ENCODE data around the gene SARDH. TPM values are rescaled to one million over a fixed set of nuclear protein-coding genes. Genes with fewer than 3 reads are reported as not detected.

Gene SARDH
- total RNA-seq, 1 donor from 2014 or later, result 5.1 TPM

DNA sequence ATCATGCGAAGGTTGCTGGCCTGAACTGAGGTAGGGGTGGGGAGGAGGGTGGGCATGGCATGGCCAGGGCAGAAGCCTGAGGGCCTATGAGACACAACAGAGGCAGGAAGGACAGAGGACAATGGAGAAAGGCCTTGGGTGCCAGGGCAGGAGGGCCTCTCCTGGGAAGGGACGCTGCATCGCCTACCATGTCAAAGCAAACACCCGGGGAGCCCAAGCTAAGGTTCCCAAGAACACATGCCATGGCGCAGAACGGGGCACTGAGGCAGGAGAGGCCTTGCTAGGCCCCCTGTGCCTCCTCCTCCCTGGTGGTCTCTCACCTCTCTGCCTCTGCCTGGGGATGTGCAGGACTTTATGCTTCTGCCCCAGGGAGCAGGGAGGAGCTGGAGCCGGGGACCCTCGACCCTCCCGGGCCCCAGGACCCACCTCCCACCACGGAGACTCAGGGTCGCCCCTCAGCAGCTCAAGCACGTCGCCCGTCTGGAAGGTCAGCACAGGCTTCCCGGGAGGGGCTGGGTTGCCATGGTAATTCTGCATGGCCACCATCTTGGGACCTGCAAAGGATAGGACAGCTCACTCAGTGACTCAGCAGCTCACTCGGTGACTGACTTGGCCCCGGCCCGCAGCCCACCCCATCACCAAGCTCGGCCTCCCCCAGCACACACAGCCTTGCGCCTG, 40.3 kb upstream of the SARDH start:
- TF ChIP-seq, protein P1, sequence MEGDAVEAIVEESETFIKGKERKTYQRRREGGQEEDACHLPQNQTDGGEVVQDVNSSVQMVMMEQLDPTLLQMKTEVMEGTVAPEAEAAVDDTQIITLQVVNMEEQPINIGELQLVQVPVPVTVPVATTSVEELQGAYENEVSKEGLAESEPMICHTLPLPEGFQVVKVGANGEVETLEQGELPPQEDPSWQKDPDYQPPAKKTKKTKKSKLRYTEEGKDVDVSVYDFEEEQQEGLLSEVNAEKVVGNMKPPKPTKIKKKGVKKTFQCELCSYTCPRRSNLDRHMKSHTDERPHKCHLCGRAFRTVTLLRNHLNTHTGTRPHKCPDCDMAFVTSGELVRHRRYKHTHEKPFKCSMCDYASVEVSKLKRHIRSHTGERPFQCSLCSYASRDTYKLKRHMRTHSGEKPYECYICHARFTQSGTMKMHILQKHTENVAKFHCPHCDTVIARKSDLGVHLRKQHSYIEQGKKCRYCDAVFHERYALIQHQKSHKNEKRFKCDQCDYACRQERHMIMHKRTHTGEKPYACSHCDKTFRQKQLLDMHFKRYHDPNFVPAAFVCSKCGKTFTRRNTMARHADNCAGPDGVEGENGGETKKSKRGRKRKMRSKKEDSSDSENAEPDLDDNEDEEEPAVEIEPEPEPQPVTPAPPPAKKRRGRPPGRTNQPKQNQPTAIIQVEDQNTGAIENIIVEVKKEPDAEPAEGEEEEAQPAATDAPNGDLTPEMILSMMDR (IDR thresholded peaks at IDR 0.05; ENCODE audit: unreplicated experiment), result no peak
- no peak overlapping the region for H3K27ac Mint-ChIP-seq
- DNase-seq (ENCODE audit: low spot score, unreplicated experiment), result no peak
- no peaks in the 10 kb centered on the region for H3K27me3 Mint-ChIP-seq
- peaks cover 8% of the 10 kb centered on the region for H3K36me3 Mint-ChIP-seq (ENCODE audit: insufficient read depth)
- no peaks in the 10 kb centered on the region for H3K9me3 Mint-ChIP-seq (ENCODE audit: low read depth)
- no peak overlapping the region for H3K4me3 Mint-ChIP-seq (ENCODE audit: low read depth)
- peaks cover 8% of the 10 kb centered on the region for H3K4me1 Mint-ChIP-seq (ENCODE audit: low read depth)

DNA sequence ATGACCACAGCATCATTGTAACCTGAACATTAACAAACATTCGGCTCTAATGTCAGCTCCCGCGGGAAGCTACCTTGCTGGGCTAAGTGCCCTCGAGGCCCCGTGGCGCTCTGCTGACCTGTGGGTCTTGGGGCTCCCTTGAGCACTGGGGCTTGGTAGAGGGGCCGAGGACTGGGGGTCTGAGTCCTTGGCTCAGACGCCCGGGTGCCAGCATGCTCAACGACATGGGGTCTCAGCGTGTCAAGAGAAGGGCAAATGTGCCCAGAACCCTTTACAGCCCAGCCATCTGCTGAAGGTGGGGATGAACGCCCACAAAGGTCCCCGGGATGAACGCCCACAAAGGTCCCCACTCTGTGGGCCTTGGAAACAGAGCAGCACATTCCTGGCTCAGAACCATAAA, 39.7 kb upstream of the SARDH start:
- Mint-ChIP-seq H3K27me3 (no peaks in the 10 kb centered on the region), H3K36me3 (ENCODE audit: insufficient read depth) (peaks cover 8% of the 10 kb centered on the region), H3K27ac (no peak overlapping the region), H3K4me1 (ENCODE audit: low read depth) (peaks cover 6% of the 10 kb centered on the region), H3K4me3 (ENCODE audit: low read depth) (no peak overlapping the region), H3K9me3 (ENCODE audit: low read depth) (no peaks in the 10 kb centered on the region)
- DNase-seq (ENCODE audit: low spot score, unreplicated experiment), result no peak
- TF ChIP-seq, protein P1 (IDR thresholded peaks at IDR 0.05; ENCODE audit: unreplicated experiment), result no peak

DNA sequence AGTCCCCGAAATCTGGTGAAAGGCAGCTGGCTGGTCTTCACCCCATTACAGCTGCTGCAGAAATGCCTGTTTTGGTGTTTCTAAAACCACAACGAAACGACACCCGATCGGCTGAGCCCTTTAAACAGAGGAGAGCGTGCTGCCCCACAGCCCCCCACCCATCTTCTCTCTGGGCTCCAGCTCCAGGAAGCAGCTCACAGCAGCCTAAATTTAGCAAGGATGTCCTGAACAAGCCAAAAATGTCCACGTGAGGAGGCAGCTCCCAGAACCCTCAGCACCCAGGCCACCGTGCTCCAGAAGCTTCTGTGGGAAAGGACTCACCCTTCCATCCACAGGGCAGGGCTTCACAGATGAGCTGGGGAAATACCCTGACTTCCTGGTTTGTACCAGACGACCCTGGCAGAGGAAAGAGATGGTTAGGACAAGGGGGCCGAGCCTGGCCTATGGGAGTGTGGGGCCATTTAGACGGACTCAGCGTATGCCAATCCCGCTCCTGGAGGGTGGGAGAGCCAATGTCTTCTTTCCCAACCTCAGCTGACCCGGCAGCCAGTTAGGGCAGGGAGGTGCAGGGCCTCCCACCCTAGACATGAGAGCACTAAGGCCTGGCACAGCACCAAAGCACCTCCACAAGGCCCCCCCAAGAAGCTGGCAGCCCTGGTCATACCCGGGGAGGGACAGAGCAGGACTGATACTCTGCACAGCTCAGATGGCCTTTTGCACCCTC, 39.1 kb upstream of the SARDH start:
- Mint-ChIP-seq H3K36me3 (ENCODE audit: insufficient read depth) (peaks cover 11% of the 10 kb centered on the region), H3K4me1 (ENCODE audit: low read depth) (peaks cover 2% of the 10 kb centered on the region), H3K27me3 (no peaks in the 10 kb centered on the region), H3K9me3 (ENCODE audit: low read depth) (no peaks in the 10 kb centered on the region), H3K27ac (no peak overlapping the region), H3K4me3 (ENCODE audit: low read depth) (no peak overlapping the region)
- no peak for DNase-seq (ENCODE audit: low spot score, unreplicated experiment)
- TF ChIP-seq, protein P1 (IDR thresholded peaks at IDR 0.05; ENCODE audit: unreplicated experiment), result no peak

DNA sequence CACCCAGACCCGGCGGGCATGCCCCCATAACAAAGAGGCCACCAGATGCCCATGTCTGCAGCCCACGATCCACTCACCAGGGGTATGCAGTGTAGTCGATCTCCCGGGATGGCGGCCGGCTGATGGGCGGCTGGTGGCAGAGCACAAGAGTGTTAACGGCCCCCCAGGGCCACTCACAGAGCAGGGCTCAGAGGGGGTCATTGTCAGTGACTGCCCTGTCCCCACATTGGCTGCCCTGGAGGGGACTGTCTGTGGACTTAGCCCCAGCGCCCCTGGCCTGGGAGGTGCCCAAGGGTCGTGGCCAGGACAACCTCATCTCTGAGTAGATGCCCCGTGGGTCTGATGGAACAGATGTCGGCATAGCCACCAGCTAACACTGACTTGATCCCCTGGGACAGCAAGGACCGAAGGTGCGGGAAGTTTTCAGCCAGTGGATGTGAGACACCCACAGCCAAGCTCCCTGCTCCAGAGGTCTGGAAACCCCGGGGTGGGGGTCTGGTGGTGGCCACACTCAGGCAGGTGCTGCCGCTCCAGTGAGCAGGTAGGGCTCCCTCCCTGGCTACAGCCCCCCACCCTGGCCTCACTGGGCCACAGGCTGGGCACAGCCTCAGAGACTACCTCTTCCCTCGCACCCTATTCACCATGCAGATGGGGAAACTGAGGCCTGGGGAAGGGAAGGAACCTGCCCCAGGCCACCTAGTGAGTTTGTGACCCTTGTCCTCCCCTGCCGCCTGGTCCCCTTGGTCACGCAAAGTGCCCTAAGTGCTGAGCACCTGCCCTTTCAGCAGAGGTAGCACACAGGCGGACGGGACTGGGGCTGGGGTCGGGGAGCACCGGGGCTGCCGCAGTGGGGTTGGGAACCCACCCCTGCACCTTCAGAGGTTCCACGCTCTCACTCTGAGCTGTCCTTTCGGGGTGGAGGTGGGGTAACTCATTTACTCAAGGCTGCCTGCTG, 38.1 kb upstream of the SARDH start:
- Mint-ChIP-seq H3K27me3 (no peaks in the 10 kb centered on the region), H3K36me3 (ENCODE audit: insufficient read depth) (peaks cover 12% of the 10 kb centered on the region), H3K27ac (no peak overlapping the region), H3K4me3 (ENCODE audit: low read depth) (no peak overlapping the region), H3K4me1 (ENCODE audit: low read depth) (no peaks in the 10 kb centered on the region), H3K9me3 (ENCODE audit: low read depth) (no peaks in the 10 kb centered on the region)
- DNase-seq (ENCODE audit: low spot score, unreplicated experiment), result no peak
- TF ChIP-seq, protein P1 (IDR thresholded peaks at IDR 0.05; ENCODE audit: unreplicated experiment), result no peak

DNA sequence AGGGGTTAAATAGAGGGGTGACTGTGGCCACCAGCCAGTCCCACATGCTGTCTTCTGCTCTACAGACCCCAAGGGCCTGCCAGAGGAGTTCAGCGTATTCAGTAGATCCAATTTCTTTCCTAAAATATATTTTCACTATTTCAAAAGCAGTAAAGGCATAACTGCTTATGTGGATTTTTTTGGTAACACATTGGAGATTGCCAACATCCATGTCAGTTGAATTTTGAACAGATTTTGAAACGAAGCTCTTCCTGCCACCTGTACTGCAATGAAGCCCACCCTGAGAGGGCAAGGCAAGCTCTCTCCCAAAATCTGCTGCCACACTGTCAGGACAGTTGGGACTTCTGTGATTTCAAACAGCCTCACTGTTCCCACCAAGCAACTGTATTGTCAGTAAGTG, 37.1 kb upstream of the SARDH start:
- TF ChIP-seq, protein P1 (IDR thresholded peaks at IDR 0.05; ENCODE audit: unreplicated experiment), result no peak
- DNase-seq (ENCODE audit: low spot score, unreplicated experiment), result no peak
- H3K4me3 Mint-ChIP-seq (ENCODE audit: low read depth), result no peak overlapping the region
- H3K36me3 Mint-ChIP-seq (ENCODE audit: insufficient read depth), result peaks cover 18% of the 10 kb centered on the region
- no peaks in the 10 kb centered on the region for H3K4me1 Mint-ChIP-seq (ENCODE audit: low read depth)
- no peaks in the 10 kb centered on the region for H3K9me3 Mint-ChIP-seq (ENCODE audit: low read depth)
- peak overlapping the region; percentile 68 for H3K27ac Mint-ChIP-seq
- no peaks in the 10 kb centered on the region for H3K27me3 Mint-ChIP-seq
